Progenitor cell of endocrine pancreas (in vitro differentiated cells): Measurements from ENCODE around the gene NDN. TPM values are rescaled to one million over a fixed set of nuclear protein-coding genes. Genes with fewer than 3 reads are reported as not detected.

Source experiments
- DNase-seq: peaks from one replicate; pipeline ENCODE4 v3.0.0; 2021; ENCODE audit warnings: low spot score; ENCODE audit not compliant: unreplicated experiment
- H3K27ac Mint-ChIP-seq: 2 replicates; pipeline ENCODE4 v1.8.0; 2021; ENCODE audit warnings: mild to moderate bottlenecking, moderate library complexity, mixed read lengths
- H3K27me3 Mint-ChIP-seq: 2 replicates; pipeline ENCODE4 v1.8.0; 2021; ENCODE audit warnings: mixed read lengths
- H3K36me3 Mint-ChIP-seq: 2 replicates; pipeline ENCODE4 v1.8.0; 2022; ENCODE audit warnings: mixed read lengths; ENCODE audit not compliant: insufficient read depth
- H3K4me1 Mint-ChIP-seq: 2 replicates; pipeline ENCODE4 v1.8.0; 2021; ENCODE audit warnings: low read depth, mixed read lengths
- H3K4me3 Mint-ChIP-seq: 2 replicates; pipeline ENCODE4 v1.8.0; 2021; ENCODE audit warnings: low read depth, mild to moderate bottlenecking, moderate library complexity, mixed read lengths
- H3K9me3 Mint-ChIP-seq: 2 replicates; pipeline ENCODE4 v1.8.0; 2021; ENCODE audit warnings: low read depth, mixed read lengths
- total RNA-seq: library from RNA; stranded (reverse); gene quantifications from 2 replicates; pipeline ENCODE4 v1.2.1, GENCODE V29; 2021
- TF ChIP-seq, protein P1 (sequence below): fragments of 200-600 bp; sonication (generic); IDR thresholded peaks from one replicate; pipeline ENCODE4 v1.5.0; 2021; ENCODE audit warnings: antibody characterized with exemption, mild to moderate bottlenecking; ENCODE audit not compliant: unreplicated experiment

NDN gene
- total RNA-seq, 1 donor from 2014 or later: 51.8 TPM

DNA sequence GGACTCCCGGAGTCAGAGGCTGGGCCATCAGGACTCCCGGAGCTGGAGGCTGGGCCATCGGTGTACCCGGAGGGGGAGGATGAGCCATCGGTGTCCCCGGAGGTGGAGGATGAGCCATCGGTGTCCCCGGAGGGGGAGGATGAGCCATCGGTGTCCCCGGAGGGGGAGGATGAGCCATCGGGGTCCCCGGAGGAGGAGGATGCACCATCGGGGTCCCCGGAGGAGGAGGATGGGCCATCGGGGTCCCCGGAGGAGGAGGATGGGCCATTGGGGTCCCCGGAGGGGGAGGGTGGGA, 40.2 kb downstream of the NDN start:
- H3K9me3 Mint-ChIP-seq: peaks cover 6% of the 10 kb centered on the region
- peaks cover 12% of the 10 kb centered on the region for H3K4me1 Mint-ChIP-seq
- no peak overlapping the region for H3K27ac Mint-ChIP-seq
- TF ChIP-seq, protein P1, sequence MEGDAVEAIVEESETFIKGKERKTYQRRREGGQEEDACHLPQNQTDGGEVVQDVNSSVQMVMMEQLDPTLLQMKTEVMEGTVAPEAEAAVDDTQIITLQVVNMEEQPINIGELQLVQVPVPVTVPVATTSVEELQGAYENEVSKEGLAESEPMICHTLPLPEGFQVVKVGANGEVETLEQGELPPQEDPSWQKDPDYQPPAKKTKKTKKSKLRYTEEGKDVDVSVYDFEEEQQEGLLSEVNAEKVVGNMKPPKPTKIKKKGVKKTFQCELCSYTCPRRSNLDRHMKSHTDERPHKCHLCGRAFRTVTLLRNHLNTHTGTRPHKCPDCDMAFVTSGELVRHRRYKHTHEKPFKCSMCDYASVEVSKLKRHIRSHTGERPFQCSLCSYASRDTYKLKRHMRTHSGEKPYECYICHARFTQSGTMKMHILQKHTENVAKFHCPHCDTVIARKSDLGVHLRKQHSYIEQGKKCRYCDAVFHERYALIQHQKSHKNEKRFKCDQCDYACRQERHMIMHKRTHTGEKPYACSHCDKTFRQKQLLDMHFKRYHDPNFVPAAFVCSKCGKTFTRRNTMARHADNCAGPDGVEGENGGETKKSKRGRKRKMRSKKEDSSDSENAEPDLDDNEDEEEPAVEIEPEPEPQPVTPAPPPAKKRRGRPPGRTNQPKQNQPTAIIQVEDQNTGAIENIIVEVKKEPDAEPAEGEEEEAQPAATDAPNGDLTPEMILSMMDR: no peak
- peaks cover 2% of the 10 kb centered on the region for H3K36me3 Mint-ChIP-seq
- H3K4me3 Mint-ChIP-seq: peak overlapping the region; percentile 74
- H3K27me3 Mint-ChIP-seq: no peaks in the 10 kb centered on the region
- no peak for DNase-seq

DNA sequence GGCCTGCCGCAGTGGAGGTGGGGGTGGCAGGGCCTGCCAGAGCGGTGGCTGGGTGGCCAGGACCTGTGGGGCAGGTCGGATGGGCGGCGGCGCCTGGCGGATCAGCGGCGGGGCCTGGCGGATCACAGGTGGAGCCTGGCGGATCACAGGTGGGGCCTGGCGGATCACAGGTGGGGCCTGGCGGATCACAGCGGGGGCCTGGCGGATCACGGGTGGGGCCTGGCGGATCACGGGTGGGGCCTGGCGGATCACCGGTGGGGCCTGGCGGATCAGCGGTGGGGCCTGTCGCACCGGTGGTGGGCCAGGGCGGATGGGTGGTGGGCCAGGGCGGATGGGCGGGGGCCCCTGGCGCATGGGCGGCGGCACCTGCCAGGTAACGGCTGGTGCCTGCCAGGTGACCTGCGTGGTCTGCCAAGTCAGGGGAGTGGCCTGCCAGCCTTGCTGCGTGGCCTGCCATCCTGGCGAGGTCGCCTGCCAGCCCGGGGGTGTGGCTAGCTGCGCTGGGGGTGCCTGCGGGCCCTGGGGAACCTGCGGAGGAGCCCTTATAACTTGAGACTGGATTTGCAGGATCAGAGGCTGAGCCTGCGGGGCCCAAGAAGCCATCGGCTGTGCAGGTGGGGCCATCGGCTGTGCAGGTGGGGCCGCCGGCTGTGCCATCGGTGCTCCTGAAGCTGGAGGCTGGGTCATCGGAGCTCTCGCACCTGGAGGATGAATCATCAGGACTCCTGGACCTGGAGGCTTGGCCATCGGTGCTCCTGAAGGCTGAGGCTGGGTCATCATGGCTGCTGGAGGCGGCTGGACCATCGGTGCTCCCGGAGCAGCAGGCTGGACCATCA, 40.7 kb downstream of the NDN start:
- no peak for DNase-seq
- TF ChIP-seq, protein P1: no peak
- peak overlapping the region; percentile 74 for H3K4me3 Mint-ChIP-seq
- H3K36me3 Mint-ChIP-seq: peaks cover 2% of the 10 kb centered on the region
- no peaks in the 10 kb centered on the region for H3K27me3 Mint-ChIP-seq
- H3K9me3 Mint-ChIP-seq: peaks cover 6% of the 10 kb centered on the region
- peaks cover 12% of the 10 kb centered on the region for H3K4me1 Mint-ChIP-seq
- no peak overlapping the region for H3K27ac Mint-ChIP-seq

DNA sequence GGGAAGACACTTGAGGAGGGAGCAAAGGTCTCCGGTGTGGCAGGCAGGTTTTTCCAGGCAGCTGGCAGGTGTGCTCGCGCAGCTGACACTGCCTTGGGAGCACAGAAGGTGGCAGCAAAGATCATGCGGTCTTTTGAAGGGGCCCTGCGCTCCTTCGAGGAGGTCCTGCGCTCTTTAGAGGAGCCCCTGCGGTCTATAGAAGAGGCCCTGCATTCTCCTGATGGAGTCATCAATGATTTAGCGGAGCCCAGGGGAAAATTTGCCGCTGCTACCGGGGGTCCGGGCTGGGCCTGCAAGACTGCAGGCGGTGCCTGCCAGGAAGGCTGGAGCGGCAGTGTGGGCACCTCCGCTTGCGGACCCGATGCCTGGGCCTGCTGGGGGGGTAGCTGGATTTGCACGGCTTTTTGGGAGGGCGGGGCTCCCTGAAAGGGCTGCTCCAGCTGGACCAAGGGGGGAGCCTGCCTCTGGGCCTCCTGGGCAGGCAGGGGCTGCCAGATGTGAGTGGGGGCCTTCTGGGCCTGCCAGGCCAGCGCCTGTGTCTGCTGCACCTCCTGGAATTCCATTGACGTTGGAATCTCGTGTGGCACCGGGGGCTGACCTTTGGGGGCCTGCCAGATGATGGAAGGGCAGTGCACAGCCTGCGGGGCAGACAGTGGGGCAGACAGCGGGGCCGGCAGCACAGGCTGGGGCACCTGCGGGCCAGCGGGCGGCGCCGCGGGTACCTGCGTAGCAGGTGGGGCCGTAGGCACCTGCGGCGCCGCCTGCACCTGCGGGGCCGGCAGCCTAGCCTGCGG, 41.5 kb downstream of the NDN start:
- Mint-ChIP-seq H3K27ac (no peak overlapping the region), H3K27me3 (no peaks in the 10 kb centered on the region), H3K4me1 (peaks cover 12% of the 10 kb centered on the region), H3K4me3 (peak overlapping the region; percentile 50), H3K36me3 (peaks cover 2% of the 10 kb centered on the region), H3K9me3 (peaks cover 6% of the 10 kb centered on the region)
- DNase-seq: no peak
- TF ChIP-seq, protein P1: peak; percentile 36

DNA sequence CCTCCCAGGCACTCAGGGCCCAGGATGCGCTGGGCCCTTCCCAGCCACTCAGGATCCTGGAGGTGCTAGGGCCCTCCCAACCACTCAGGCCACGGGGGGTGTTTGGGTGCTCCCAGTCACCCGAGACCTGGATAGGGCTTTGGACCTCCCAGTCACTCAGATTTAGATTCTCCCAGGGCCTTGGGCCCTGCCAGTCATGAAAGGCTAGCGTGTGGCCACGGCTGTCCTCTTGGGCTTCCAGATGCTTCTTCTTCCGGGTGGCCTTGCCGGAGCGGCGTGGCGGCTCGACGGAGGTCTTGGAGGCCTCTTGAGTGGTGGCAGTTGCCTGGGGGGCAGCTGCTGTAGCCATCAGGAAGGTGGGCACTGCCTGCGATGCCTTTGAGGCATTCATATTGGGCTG, 42.3 kb downstream of the NDN start:
- no peak overlapping the region for H3K4me3 Mint-ChIP-seq

More for the DNA sequence above, 42.3 kb downstream of the NDN start:
- Mint-ChIP-seq H3K36me3 (peaks cover 2% of the 10 kb centered on the region), H3K27me3 (no peaks in the 10 kb centered on the region), H3K4me1 (peaks cover 12% of the 10 kb centered on the region), H3K27ac (no peak overlapping the region), H3K9me3 (peaks cover 6% of the 10 kb centered on the region)
- no peak for DNase-seq
- TF ChIP-seq, protein P1: no peak
